NCI-H1694 treated with DMSO at 0.1 percent for 48 hours (cell line): ENCODE measurements around the gene HTR3D.
"Not testable (repeated sequence)": the region's sequence is repeated elsewhere in the genome, so short reads cannot be mapped to it uniquely, and the experiment has no call there.

Experiments
- DNase-seq: peaks from one replicate; lab custom pipeline; 2025; lab: John Stamatoyannopoulos, UW

Gene HTR3D

GRCh38 chr3:184031187-184031792 is at the start of gene HTR3D:
Gene HTR3D (plus strand): TSS chr3:184031742. CDS start chr3:184031742, 0 bp downstream.
- no peak for DNase-seq

GRCh38 chr3:183981990-183982644 is 49.4 kb upstream of the HTR3D start:
- DNase-seq: no peak

DNA sequence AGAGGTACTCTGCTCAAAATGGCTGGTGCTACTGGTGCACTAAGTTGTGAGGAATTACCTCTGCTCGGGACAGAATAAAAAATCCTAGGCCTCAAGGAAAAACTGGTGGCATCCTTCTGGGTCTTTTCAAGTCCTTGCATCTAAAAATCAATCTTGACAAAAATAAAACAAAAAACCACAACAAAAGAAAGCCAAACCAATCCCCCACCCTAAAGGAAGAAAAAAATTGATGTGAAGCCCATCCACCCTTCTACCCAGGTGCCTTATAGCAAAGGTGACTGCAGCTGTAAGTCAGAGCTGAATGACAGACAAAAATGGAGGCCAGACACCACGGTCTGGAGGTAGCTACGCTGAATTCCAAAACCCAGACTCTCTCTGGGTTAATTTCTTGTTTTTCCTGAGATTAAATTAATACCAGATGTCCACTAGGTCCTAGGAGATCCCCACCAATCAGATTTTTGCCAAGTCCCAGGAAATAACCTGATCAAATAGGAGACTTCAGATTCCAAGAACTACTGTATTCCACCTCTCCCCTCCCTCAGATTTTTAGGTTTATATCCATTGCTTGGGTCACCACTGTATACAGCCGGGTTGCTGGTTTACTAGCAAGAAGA is 47.3 kb upstream of the HTR3D start:
- DNase-seq: no peak

GRCh38 chr3:183984749-183985729 is 46.5 kb upstream of the HTR3D start:
- no peak for DNase-seq

DNA sequence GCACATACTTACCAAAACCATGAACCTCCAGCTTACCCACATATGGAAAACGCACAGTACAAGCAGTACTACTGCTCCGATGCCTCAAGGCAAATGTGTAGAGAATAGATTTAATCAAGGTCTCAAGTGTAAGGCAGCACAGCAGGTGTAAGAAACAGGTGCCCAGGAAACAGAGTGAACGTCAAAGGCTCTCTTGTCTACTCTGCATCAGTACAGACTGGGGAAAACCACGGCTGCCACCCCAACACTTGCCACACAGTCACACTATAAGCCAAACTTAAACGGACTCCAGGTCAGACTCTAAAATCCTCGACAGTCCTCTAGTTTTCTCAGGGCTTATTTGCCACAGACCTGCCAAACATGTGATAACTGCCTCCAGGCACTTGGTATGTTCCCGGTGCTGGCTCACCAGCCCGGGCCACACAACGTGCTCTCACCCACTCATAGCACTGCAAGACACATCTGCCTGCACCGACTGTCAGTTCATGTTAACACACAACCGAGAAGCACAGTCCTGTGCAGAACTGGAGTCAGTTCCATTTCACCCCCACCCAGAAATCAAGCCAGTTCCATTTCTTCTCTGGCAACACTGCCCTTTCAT is 44.4 kb upstream of the HTR3D start:
- no peak for DNase-seq

- no peak for DNase-seq
Measured at GRCh38 chr3:183988216-183988790, 43.2 kb upstream of the HTR3D start.

- DNase-seq: no peak
Measured at GRCh38 chr3:183991403-183991802, 40.1 kb upstream of the HTR3D start.

GRCh38 chr3:184001761-184002160 is 29.8 kb upstream of the HTR3D start:
- no peak for DNase-seq

DNA sequence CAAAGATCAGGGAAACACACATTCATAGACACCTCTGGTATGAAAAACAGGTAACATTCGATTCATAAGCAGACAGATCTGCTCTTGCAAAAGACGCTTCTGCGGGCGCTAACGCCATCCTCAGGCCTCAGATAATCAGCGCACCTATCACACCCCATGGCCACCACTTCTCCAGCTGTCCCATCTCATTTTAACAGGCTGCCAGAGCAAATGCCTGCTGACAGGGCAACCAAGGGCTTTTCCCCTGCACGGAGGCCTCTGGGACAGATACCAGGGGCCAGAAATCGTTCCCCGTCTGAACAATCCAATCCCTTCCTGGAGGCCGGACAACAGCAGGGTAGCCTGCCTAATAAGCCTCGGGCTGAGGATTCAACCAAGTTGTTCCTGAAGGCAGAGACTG is 29.1 kb upstream of the HTR3D start:
- DNase-seq: no peak

- no peak for DNase-seq
Measured at GRCh38 chr3:184003187-184003967, 28.2 kb upstream of the HTR3D start.

GRCh38 chr3:184004476-184004875 is 27.1 kb upstream of the HTR3D start:
- DNase-seq: no peak

DNA sequence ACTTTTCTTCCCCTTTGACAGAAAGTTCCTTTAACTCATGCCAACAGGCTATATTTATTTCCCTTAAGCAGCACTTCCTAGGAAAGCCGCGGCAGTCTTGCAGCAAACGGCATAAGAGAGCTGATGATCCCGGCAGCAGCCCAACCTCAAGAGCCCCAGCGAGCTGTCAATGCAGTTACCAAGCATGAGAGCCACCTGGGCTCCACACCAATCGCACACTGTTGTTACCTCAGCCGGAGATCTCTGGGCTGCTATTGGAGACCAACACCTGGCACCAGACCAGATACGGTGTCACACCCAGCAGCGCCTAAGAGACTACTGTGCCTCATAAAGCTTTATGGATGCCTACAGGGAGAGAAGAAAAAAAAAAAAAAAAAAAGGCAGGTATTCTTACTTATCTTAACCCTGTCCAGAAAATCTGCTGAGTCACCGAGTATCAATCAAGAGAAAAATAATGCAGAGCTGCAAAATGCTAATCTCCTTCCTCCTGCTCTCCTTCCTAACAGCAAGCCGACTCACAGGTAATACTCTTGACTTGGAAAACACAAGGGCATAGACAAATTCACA is 25.5 kb upstream of the HTR3D start:
- DNase-seq: peak; percentile 47

DNA sequence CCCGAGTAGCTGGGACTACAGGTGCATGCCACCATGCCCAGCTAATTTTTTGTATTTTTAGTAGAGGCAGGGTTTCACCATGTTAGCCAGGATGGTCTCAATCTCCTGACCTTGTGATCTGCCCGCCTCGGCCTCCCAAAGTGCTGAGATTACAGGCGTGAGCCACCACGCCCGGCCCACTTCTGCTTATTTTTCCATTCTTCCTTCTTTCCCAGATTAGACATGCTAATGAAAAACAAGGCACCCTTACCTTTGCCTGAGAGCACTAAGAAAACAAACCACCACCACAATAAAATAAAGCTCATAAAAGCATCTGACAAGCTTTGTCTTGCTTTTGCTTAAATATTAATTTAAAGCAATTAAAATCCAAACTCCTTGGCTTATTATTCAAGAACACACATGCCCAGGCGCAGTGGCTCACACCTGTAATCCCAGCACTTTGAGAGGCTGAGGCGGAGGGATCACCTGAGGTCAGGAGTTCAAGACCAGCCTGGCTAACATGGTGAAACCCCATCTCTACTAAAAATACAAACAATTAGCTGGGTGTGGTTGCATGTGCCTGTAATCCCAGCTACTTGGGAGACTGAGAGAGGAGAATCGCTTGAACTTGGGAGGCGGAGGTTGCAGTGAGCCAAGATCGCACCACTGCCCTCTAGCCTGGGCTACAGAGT is 24.3 kb upstream of the HTR3D start:
- DNase-seq: not testable (repeated sequence)

- no peak for DNase-seq
Measured at GRCh38 chr3:184008161-184008560, 23.4 kb upstream of the HTR3D start.

GRCh38 chr3:184011230-184011876 is 20.2 kb upstream of the HTR3D start:
- no peak for DNase-seq

GRCh38 chr3:184011937-184012889 is 19.3 kb upstream of the HTR3D start:
- DNase-seq: no peak

- peak; percentile 62 for DNase-seq
Measured at GRCh38 chr3:184015381-184016019, 16.0 kb upstream of the HTR3D start.

DNA sequence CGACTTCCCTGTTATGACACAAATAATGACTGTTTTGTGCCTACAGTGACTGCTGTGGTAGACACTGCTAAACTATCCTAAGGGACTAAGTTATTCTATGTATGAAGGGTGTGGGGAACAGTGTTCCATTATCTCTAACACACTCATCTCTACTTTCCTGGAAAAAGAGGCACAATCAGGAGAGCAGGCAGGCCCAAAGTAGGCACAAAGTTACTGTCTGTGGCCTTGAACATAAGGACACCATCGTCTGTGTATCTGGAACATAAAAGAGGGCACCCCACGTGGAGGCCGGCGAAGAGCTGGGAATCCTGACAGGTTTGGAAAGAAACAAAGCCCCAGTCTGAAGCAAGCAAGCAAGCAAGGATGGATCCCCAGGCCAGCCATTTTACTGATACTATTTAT is 15.4 kb upstream of the HTR3D start:
- no peak for DNase-seq
